ENCODE results near the gene DNASE1L3.

DNASE1L3 gene

GRCh38 chr3:58175437-58176184 lies 35.2 kb downstream of the DNASE1L3 start:
- no peaks in the 10 kb centered on the region for H3K36me3 ChIP-seq (ENCODE audit: insufficient read depth, low read length)
- TF ChIP-seq EZH2 (IDR thresholded peaks at IDR 0.05) (no peak), POLR2AphosphoS5 (IDR thresholded peaks at IDR 0.05; ENCODE audit: borderline replicate concordance, low read depth, low read length) (no peak), FOXP2 (optimal IDR thresholded peaks at IDR 0.05; ENCODE audit: control extremely low read depth, extremely low read length, insufficient read depth) (no peak)
- peak overlapping the region; percentile 75; the same call in 1 of the 2 replicates for H3K27ac ChIP-seq
- no peak for DNase-seq (ENCODE audit: low read depth, low spot score)
- H3K9ac ChIP-seq (ENCODE audit: insufficient read length), result no peak overlapping the region
- no peak overlapping the region for H3K4me3 ChIP-seq
- no peaks in the 10 kb centered on the region for H3K9me3 ChIP-seq (ENCODE audit: low read depth, low read length)

GRCh38 chr3:58175187-58175436 lies 35.7 kb downstream of the DNASE1L3 start:
- Histone ChIP-seq H3K36me3 (ENCODE audit: insufficient read depth, low read length) (no peaks in the 10 kb centered on the region), H3K27ac (peak overlapping the region; percentile 75; the same call in 1 of the 2 replicates), H3K9ac (ENCODE audit: insufficient read length) (no peak overlapping the region), H3K4me3 (no peak overlapping the region), H3K9me3 (ENCODE audit: low read depth, low read length) (no peaks in the 10 kb centered on the region)
- TF ChIP-seq FOXP2 (optimal IDR thresholded peaks at IDR 0.05; ENCODE audit: control extremely low read depth, extremely low read length, insufficient read depth) (no peak), EZH2 (IDR thresholded peaks at IDR 0.05) (no peak), POLR2AphosphoS5 (IDR thresholded peaks at IDR 0.05; ENCODE audit: borderline replicate concordance, low read depth, low read length) (no peak)
- no peak for DNase-seq (ENCODE audit: low read depth, low spot score)

- no peaks in the 10 kb centered on the region for H3K9me3 ChIP-seq (ENCODE audit: low read depth, low read length)
- H3K27ac ChIP-seq, result no peak overlapping the region
- no peak for TF ChIP-seq EZH2 (IDR thresholded peaks at IDR 0.05)
- TF ChIP-seq POLR2AphosphoS5 (IDR thresholded peaks at IDR 0.05; ENCODE audit: borderline replicate concordance, low read depth, low read length), result no peak
- no peak for TF ChIP-seq FOXP2 (optimal IDR thresholded peaks at IDR 0.05; ENCODE audit: control extremely low read depth, extremely low read length, insufficient read depth)
- no peak for DNase-seq (ENCODE audit: low read depth, low spot score)
- no peak overlapping the region for H3K9ac ChIP-seq (ENCODE audit: insufficient read length)
- no peaks in the 10 kb centered on the region for H3K36me3 ChIP-seq (ENCODE audit: insufficient read depth, low read length)
- H3K4me3 ChIP-seq, result no peak overlapping the region
Measured at GRCh38 chr3:58173669-58174398, 36.9 kb downstream of the DNASE1L3 start.

- no peak overlapping the region for H3K4me3 ChIP-seq
- no peak overlapping the region for H3K27ac ChIP-seq
- H3K9me3 ChIP-seq (ENCODE audit: low read depth, low read length), result no peaks in the 10 kb centered on the region
- TF ChIP-seq POLR2AphosphoS5 (IDR thresholded peaks at IDR 0.05; ENCODE audit: borderline replicate concordance, low read depth, low read length) (no peak), FOXP2 (optimal IDR thresholded peaks at IDR 0.05; ENCODE audit: control extremely low read depth, extremely low read length, insufficient read depth) (no peak), EZH2 (IDR thresholded peaks at IDR 0.05) (no peak)
- H3K9ac ChIP-seq (ENCODE audit: insufficient read length), result no peak overlapping the region
- no peak for DNase-seq (ENCODE audit: low read depth, low spot score)
- H3K36me3 ChIP-seq (ENCODE audit: insufficient read depth, low read length), result no peaks in the 10 kb centered on the region
Measured at GRCh38 chr3:58173029-58173668, 37.6 kb downstream of the DNASE1L3 start.

- no peak overlapping the region for H3K4me3 ChIP-seq
- no peaks in the 10 kb centered on the region for H3K9me3 ChIP-seq (ENCODE audit: low read depth, low read length)
- no peak for DNase-seq (ENCODE audit: low read depth, low spot score)
- H3K9ac ChIP-seq (ENCODE audit: insufficient read length), result no peak overlapping the region
- no peaks in the 10 kb centered on the region for H3K36me3 ChIP-seq (ENCODE audit: insufficient read depth, low read length)
- H3K27ac ChIP-seq, result no peak overlapping the region
- TF ChIP-seq FOXP2 (optimal IDR thresholded peaks at IDR 0.05; ENCODE audit: control extremely low read depth, extremely low read length, insufficient read depth), result no peak
- TF ChIP-seq POLR2AphosphoS5 (IDR thresholded peaks at IDR 0.05; ENCODE audit: borderline replicate concordance, low read depth, low read length), result no peak
- no peak for TF ChIP-seq EZH2 (IDR thresholded peaks at IDR 0.05)
Measured at GRCh38 chr3:58171126-58171525, 39.6 kb downstream of the DNASE1L3 start.

GRCh38 chr3:58170376-58170775 lies 40.4 kb downstream of the DNASE1L3 start:
- Histone ChIP-seq H3K9ac (ENCODE audit: insufficient read length) (no peak overlapping the region), H3K27ac (no peak overlapping the region), H3K36me3 (ENCODE audit: insufficient read depth, low read length) (no peaks in the 10 kb centered on the region), H3K9me3 (ENCODE audit: low read depth, low read length) (no peaks in the 10 kb centered on the region), H3K4me3 (no peak overlapping the region)
- no peak for DNase-seq (ENCODE audit: low read depth, low spot score)
- TF ChIP-seq EZH2 (IDR thresholded peaks at IDR 0.05) (no peak), FOXP2 (optimal IDR thresholded peaks at IDR 0.05; ENCODE audit: control extremely low read depth, extremely low read length, insufficient read depth) (no peak), POLR2AphosphoS5 (IDR thresholded peaks at IDR 0.05; ENCODE audit: borderline replicate concordance, low read depth, low read length) (no peak)

- H3K36me3 ChIP-seq (ENCODE audit: insufficient read depth, low read length), result no peaks in the 10 kb centered on the region
- H3K27ac ChIP-seq, result no peak overlapping the region
- TF ChIP-seq POLR2AphosphoS5 (IDR thresholded peaks at IDR 0.05; ENCODE audit: borderline replicate concordance, low read depth, low read length), result no peak
- TF ChIP-seq EZH2 (IDR thresholded peaks at IDR 0.05), result no peak
- TF ChIP-seq FOXP2 (optimal IDR thresholded peaks at IDR 0.05; ENCODE audit: control extremely low read depth, extremely low read length, insufficient read depth), result no peak
- no peak overlapping the region for H3K4me3 ChIP-seq
- no peak overlapping the region for H3K9ac ChIP-seq (ENCODE audit: insufficient read length)
- no peaks in the 10 kb centered on the region for H3K9me3 ChIP-seq (ENCODE audit: low read depth, low read length)
- no peak for DNase-seq (ENCODE audit: low read depth, low spot score)
Measured at GRCh38 chr3:58169371-58169770, 41.4 kb downstream of the DNASE1L3 start.

GRCh38 chr3:58168498-58168897 lies 42.3 kb downstream of the DNASE1L3 start:
- DNase-seq (ENCODE audit: low read depth, low spot score), result no peak
- Histone ChIP-seq H3K4me3 (no peak overlapping the region), H3K36me3 (ENCODE audit: insufficient read depth, low read length) (no peaks in the 10 kb centered on the region; the same call in 1 of the 2 replicates), H3K27ac (no peak overlapping the region), H3K9ac (ENCODE audit: insufficient read length) (no peak overlapping the region), H3K9me3 (ENCODE audit: low read depth, low read length) (no peaks in the 10 kb centered on the region)
- no peak for TF ChIP-seq FOXP2 (optimal IDR thresholded peaks at IDR 0.05; ENCODE audit: control extremely low read depth, extremely low read length, insufficient read depth)
- no peak for TF ChIP-seq EZH2 (IDR thresholded peaks at IDR 0.05)
